ENCODE data around the gene RSF1.

RSF1 gene

DNA sequence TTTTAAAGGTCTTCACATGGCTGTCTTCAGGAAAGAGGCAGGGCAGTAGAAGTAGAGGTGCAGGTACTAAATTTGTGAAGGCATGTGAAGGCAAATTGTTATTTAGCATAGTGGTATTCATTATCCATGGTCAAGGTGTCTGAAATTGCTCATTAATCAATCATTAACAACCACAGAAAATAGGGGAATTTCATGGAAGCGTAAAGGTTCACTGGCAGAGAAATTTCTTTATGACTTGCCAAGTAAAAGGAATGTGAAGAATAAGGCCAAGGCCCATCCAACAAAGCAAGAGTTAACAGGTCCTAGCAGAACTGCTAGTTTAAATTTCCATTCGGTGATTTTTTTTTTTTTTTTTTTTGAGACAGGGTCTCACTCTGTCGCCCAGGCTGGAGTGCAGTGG, 59.0 kb downstream of the RSF1 start:
- no peak overlapping the region for H3K27ac ChIP-seq
- TF ChIP-seq, protein P1, sequence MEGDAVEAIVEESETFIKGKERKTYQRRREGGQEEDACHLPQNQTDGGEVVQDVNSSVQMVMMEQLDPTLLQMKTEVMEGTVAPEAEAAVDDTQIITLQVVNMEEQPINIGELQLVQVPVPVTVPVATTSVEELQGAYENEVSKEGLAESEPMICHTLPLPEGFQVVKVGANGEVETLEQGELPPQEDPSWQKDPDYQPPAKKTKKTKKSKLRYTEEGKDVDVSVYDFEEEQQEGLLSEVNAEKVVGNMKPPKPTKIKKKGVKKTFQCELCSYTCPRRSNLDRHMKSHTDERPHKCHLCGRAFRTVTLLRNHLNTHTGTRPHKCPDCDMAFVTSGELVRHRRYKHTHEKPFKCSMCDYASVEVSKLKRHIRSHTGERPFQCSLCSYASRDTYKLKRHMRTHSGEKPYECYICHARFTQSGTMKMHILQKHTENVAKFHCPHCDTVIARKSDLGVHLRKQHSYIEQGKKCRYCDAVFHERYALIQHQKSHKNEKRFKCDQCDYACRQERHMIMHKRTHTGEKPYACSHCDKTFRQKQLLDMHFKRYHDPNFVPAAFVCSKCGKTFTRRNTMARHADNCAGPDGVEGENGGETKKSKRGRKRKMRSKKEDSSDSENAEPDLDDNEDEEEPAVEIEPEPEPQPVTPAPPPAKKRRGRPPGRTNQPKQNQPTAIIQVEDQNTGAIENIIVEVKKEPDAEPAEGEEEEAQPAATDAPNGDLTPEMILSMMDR (conservative IDR thresholded peaks at IDR 0.05): no peak
- no peak for TF ChIP-seq ZFX (IDR thresholded peaks at IDR 0.05)

GRCh38 chr11:77758331-77758730, 62.2 kb downstream of the RSF1 start:
- no peak overlapping the region for H3K27ac ChIP-seq
- TF ChIP-seq, protein P1 (conservative IDR thresholded peaks at IDR 0.05): no peak
- no peak for TF ChIP-seq ZFX (IDR thresholded peaks at IDR 0.05)

- TF ChIP-seq, protein P1 (conservative IDR thresholded peaks at IDR 0.05): no peak
- no peak for TF ChIP-seq ZFX (IDR thresholded peaks at IDR 0.05)
- H3K27ac ChIP-seq: no peak overlapping the region
Observed at GRCh38 chr11:77753230-77753629, 67.3 kb downstream of the RSF1 start.

GRCh38 chr11:77752516-77752915, 68.0 kb downstream of the RSF1 start:
- no peak overlapping the region for H3K27ac ChIP-seq
- TF ChIP-seq, protein P1 (conservative IDR thresholded peaks at IDR 0.05): no peak
- TF ChIP-seq ZFX (IDR thresholded peaks at IDR 0.05): no peak

DNA sequence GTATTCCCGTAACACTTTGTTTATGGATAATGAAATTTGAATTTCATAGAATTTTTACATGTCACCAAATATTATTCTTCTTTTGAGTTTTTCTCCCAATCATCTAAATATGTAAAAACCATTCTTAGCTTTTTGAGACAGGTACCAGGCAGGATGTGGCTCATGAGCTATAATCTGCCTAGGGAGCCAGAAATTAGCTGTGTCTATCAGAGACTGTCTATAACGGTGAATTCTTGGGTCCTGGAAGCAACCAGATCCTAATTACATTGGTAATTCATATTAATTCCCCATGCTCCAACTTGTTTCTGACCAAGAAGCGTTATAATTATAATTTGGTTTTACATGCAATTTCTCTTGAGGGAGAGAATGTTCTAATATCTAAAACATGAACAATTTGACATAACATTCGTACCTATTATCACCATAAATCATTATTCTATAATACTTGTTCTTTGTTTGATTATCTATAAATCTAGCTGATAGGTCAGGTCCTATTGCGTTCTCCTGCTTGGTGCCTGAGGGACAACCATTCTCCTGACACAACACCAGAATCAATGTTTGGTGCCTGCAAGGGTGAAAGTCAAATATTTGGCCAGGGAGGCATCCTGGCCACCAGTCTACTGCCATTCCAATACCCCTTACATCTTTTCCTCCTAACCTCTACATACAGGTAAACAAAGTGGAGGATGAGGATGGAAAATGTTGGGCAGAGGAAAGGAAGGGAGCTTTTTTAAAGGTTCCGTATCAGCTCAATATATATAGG, 69.9 kb downstream of the RSF1 start:
- no peak overlapping the region for H3K27ac ChIP-seq
- TF ChIP-seq ZFX (IDR thresholded peaks at IDR 0.05): no peak
- TF ChIP-seq, protein P1 (conservative IDR thresholded peaks at IDR 0.05): no peak

GRCh38 chr11:77749232-77749631, 71.3 kb downstream of the RSF1 start:
- no peak for TF ChIP-seq ZFX (IDR thresholded peaks at IDR 0.05)
- TF ChIP-seq, protein P1 (conservative IDR thresholded peaks at IDR 0.05): no peak
- H3K27ac ChIP-seq: no peak overlapping the region

GRCh38 chr11:77748266-77748665, 72.3 kb downstream of the RSF1 start:
- no peak for TF ChIP-seq ZFX (IDR thresholded peaks at IDR 0.05)
- TF ChIP-seq, protein P1 (conservative IDR thresholded peaks at IDR 0.05): no peak
- no peak overlapping the region for H3K27ac ChIP-seq

Data from C4-2B (cell line).